Trophoblast cell (in vitro differentiated cells and primary cell): Measurements from ENCODE around the gene KIT.

Experiments
- DNase-seq, 2 donors: peaks; one replicate each; pipeline ENCODE4 v3.0.0-alpha.2; 2016
- H2AFZ ChIP-seq: 2 replicates; pipeline ENCODE4 v1.6.1; 2013; ENCODE audit warnings: low read length, moderate library complexity, mild to moderate bottlenecking; ENCODE audit not compliant: insufficient read depth, poor library complexity
- H2AK5ac ChIP-seq: 2 replicates; pipeline ENCODE4 v1.6.1; 2013; ENCODE audit warnings: mild to moderate bottlenecking, low read length
- H2BK120ac ChIP-seq: 2 replicates; pipeline ENCODE4 v1.6.1; 2013; ENCODE audit warnings: low read length, mild to moderate bottlenecking, moderate library complexity; ENCODE audit not compliant: insufficient read depth, poor library complexity
- H2BK12ac ChIP-seq: 2 replicates; pipeline ENCODE4 v1.6.1; 2013; ENCODE audit warnings: mild to moderate bottlenecking, low read length, moderate library complexity
- H2BK5ac ChIP-seq: 2 replicates; pipeline ENCODE4 v1.6.1; 2013; ENCODE audit warnings: low read length, low read depth, moderate library complexity, mild to moderate bottlenecking; ENCODE audit not compliant: poor library complexity
- H3K14ac ChIP-seq: 2 replicates; pipeline ENCODE4 v1.6.1; 2013; ENCODE audit warnings: mild to moderate bottlenecking, low read length
- H3K18ac ChIP-seq: 2 replicates; pipeline ENCODE4 v1.6.1; 2013; ENCODE audit warnings: mild to moderate bottlenecking, low read length
- H3K23ac ChIP-seq: 2 replicates; pipeline ENCODE4 v1.6.1; 2013; ENCODE audit warnings: low read length
- H3K27ac ChIP-seq: 2 replicates; pipeline ENCODE4 v1.5.1; 2013; ENCODE audit warnings: low read depth, mild to moderate bottlenecking, inconsistent platforms, low read length, moderate library complexity
- H3K27me3 ChIP-seq: 2 replicates; pipeline ENCODE4 v1.6.1; 2013; ENCODE audit warnings: inconsistent platforms, mild to moderate bottlenecking, low read length, moderate library complexity; ENCODE audit not compliant: insufficient read depth
- H3K36me3 ChIP-seq, 2 experiments: 1 replicate in 1 of 2; 2 replicates in 1 of 2; pipeline ENCODE4 v1.6.1; 2013; ENCODE audit warnings: low read length in 2 of 2, mild to moderate bottlenecking in 2 of 2, moderate library complexity in 1 of 2; ENCODE audit not compliant: insufficient read depth in 2 of 2, control insufficient read depth in 1 of 2
- H3K4ac ChIP-seq: 2 replicates; pipeline ENCODE4 v1.6.1; 2013; ENCODE audit warnings: low read depth, mild to moderate bottlenecking, low read length, moderate library complexity
- H3K4me1 ChIP-seq, 2 experiments: 1 replicate in 1 of 2; 2 replicates in 1 of 2; pipeline ENCODE4 v1.6.1; 2013; ENCODE audit warnings: low read length in 2 of 2, mild to moderate bottlenecking in 2 of 2, moderate library complexity in 1 of 2; ENCODE audit not compliant: insufficient read depth in 2 of 2, control insufficient read depth in 1 of 2
- H3K4me2 ChIP-seq: 2 replicates; pipeline ENCODE4 v1.6.1; 2013; ENCODE audit warnings: inconsistent platforms, mild to moderate bottlenecking, low read length, moderate library complexity
- H3K4me3 ChIP-seq: 2 replicates; pipeline ENCODE4 v1.5.1; 2013; ENCODE audit warnings: mild to moderate bottlenecking, low read depth, low read length, inconsistent platforms
- H3K79me1 ChIP-seq: one replicate; pipeline ENCODE4 v1.6.1; 2013; ENCODE audit warnings: low read length
- H3K79me2 ChIP-seq: 2 replicates; pipeline ENCODE4 v1.6.1; 2013; ENCODE audit warnings: low read length, mild to moderate bottlenecking; ENCODE audit not compliant: control insufficient read depth, insufficient read depth, poor library complexity
- H3K9ac ChIP-seq: 2 replicates; pipeline ENCODE4 v1.6.1; 2013; ENCODE audit warnings: mild to moderate bottlenecking, low read length
- H3K9me3 ChIP-seq: 2 replicates; pipeline ENCODE4 v1.6.1; 2013; ENCODE audit warnings: low read depth, mild to moderate bottlenecking, control low read depth, inconsistent platforms, low read length; ENCODE audit not compliant: insufficient read depth
- H4K12ac ChIP-seq: 2 replicates; pipeline ENCODE4 v1.6.1; 2013; ENCODE audit warnings: low read depth, mild to moderate bottlenecking, low read length, moderate library complexity
- H4K8ac ChIP-seq: 2 replicates; pipeline ENCODE4 v1.6.1; 2013; ENCODE audit warnings: low read depth, mild to moderate bottlenecking, low read length, moderate library complexity
- H4K91ac ChIP-seq: one replicate; pipeline ENCODE4 v1.6.1; 2013; ENCODE audit warnings: low read depth, mild to moderate bottlenecking, low read length, moderate library complexity
- WGBS: extraction: QIAGEN DNeasy Blood & Tissue Kit; methylation state at CpG from one replicate; pipeline ENCODE4 v1.1.7; 2013; ENCODE audit warnings: missing lambda C conversion rate; ENCODE audit not compliant: insufficient read length, insufficient coverage; ENCODE audit errors: extremely low coverage; 5-methylcytosine and 5-hydroxymethylcytosine counted together

KIT gene

DNA sequence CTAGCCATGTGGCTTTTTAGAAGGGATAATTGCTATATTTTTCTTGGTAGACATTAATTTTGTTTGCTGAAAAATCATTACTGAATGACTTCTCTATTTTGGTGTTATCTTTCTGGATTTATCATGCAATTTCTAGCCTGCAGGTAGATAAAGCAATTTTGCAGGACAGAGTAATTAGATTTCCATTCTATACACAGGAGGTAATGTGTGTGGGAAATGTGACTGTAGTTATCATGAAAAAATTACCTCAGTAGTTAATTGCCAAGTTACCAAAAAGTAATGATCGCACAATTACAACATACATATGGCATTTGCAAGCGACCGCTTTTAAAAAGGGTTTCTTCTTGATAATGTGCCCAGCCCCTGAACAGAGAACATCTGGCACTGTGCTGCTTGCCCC lies 66.1 kb downstream of the KIT start:
- Histone ChIP-seq H3K23ac (no peak overlapping the region), H3K4me3 (no peak overlapping the region), H3K79me1 (no peaks in the 10 kb centered on the region), H2AFZ (no peak overlapping the region), H3K4me2 (no peak overlapping the region), H4K12ac (no peak overlapping the region), H4K8ac (no peak overlapping the region), H3K9me3 (no peaks in the 10 kb centered on the region), H3K4me1 (no peaks in the 10 kb centered on the region), H3K79me2 (no peaks in the 10 kb centered on the region), H3K27ac (no peak overlapping the region), H3K36me3 (no peaks in the 10 kb centered on the region), H3K27me3 (no peaks in the 10 kb centered on the region), H2AK5ac (no peak overlapping the region), H2BK5ac (no peak overlapping the region), H4K91ac (no peak overlapping the region), H3K14ac (no peak overlapping the region), H3K9ac (no peak overlapping the region), H2BK12ac (no peak overlapping the region), H2BK120ac (no peak overlapping the region), H3K4ac (no peak overlapping the region), H3K18ac (no peak overlapping the region)
- no CpG with 5 or more reads among the region's 3 CpGs for WGBS
- no peak for DNase-seq

DNA sequence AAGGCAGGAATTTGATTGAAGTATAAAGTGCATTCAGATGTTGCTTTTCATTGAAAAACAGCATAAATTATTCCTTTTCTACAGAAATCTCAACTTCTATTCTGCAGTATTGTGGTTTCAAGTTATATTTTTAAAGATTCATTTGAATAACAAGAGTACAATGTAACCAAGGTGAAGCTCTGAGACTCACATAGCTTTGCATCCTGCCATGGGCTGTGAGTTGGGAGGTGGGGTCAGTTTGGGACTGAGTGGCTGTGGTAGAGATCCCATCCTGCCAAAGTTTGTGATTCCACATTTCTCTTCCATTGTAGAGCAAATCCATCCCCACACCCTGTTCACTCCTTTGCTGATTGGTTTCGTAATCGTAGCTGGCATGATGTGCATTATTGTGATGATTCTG lies 69.2 kb downstream of the KIT start:
- no peaks in the 10 kb centered on the region for H3K27me3 ChIP-seq
- no peak overlapping the region for H4K8ac ChIP-seq
- no peaks in the 10 kb centered on the region for H3K9me3 ChIP-seq
- H3K36me3 ChIP-seq = no peaks in the 10 kb centered on the region
- H2AFZ ChIP-seq = no peak overlapping the region
- no peak overlapping the region for H2BK120ac ChIP-seq
- WGBS = no CpG with 5 or more reads among the region's 2 CpGs
- H3K79me2 ChIP-seq = no peaks in the 10 kb centered on the region
- H4K12ac ChIP-seq = no peak overlapping the region
- H3K79me1 ChIP-seq = no peaks in the 10 kb centered on the region
- no peak overlapping the region for H3K23ac ChIP-seq
- H3K4me3 ChIP-seq = no peak overlapping the region
- no peak overlapping the region for H4K91ac ChIP-seq
- H3K27ac ChIP-seq = no peak overlapping the region
- no peak overlapping the region for H3K9ac ChIP-seq
- H3K4me1 ChIP-seq = no peaks in the 10 kb centered on the region
- H2AK5ac ChIP-seq = no peak overlapping the region
- H3K14ac ChIP-seq = no peak overlapping the region
- H3K4ac ChIP-seq = no peak overlapping the region
- no peak overlapping the region for H2BK12ac ChIP-seq
- no peak for DNase-seq
- no peak overlapping the region for H3K4me2 ChIP-seq
- no peak overlapping the region for H2BK5ac ChIP-seq
- no peak overlapping the region for H3K18ac ChIP-seq

DNA sequence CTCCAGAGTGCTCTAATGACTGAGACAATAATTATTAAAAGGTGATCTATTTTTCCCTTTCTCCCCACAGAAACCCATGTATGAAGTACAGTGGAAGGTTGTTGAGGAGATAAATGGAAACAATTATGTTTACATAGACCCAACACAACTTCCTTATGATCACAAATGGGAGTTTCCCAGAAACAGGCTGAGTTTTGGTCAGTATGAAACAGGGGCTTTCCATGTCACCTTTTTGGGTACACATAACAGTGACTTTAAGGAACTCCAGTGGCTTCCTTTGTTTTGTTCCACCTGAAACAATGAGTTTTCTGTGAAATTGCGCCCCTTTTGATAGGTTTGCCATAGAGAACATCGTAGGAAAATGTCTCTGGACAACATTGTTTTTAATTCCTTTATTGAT lies 69.6 kb downstream of the KIT start:
- no peaks in the 10 kb centered on the region for H3K79me1 ChIP-seq
- no peak overlapping the region for H3K9ac ChIP-seq
- no peak overlapping the region for H2BK12ac ChIP-seq
- no peak overlapping the region for H3K4me2 ChIP-seq
- H3K4me1 ChIP-seq = no peaks in the 10 kb centered on the region
- H3K23ac ChIP-seq = no peak overlapping the region
- no peaks in the 10 kb centered on the region for H3K79me2 ChIP-seq
- no peak overlapping the region for H2AK5ac ChIP-seq
- H3K36me3 ChIP-seq = no peaks in the 10 kb centered on the region
- H3K18ac ChIP-seq = no peak overlapping the region
- no peak overlapping the region for H2AFZ ChIP-seq
- H4K8ac ChIP-seq = no peak overlapping the region
- no peaks in the 10 kb centered on the region for H3K27me3 ChIP-seq
- no peak overlapping the region for H3K14ac ChIP-seq
- no peak overlapping the region for H4K12ac ChIP-seq
- H2BK120ac ChIP-seq = no peak overlapping the region
- no CpG with 5 or more reads among the region's 2 CpGs for WGBS
- H3K4ac ChIP-seq = no peak overlapping the region
- no peaks in the 10 kb centered on the region for H3K9me3 ChIP-seq
- no peak overlapping the region for H3K4me3 ChIP-seq
- H3K27ac ChIP-seq = no peak overlapping the region
- no peak overlapping the region for H2BK5ac ChIP-seq
- no peak overlapping the region for H4K91ac ChIP-seq
- DNase-seq = no peak

DNA sequence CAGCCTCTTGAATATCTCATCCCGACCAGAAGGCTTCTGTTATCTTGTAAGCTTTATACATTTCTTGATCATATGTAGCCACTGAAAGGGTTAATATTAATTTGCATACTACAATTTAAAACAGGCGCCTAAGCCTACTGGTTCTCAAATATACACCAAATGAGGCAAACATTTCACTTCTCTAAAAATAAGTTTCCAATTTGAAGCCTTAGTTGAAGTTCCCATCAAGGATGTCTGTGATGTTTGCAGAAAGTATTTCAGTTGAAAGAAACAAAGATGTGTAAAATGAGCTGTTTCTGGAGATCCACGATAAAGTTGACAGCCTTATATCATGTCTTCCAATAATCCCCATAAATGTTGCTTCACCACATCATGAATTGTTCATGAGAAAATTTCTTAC lies 70.6 kb downstream of the KIT start:
- Histone ChIP-seq H4K12ac (no peak overlapping the region), H3K79me2 (no peaks in the 10 kb centered on the region), H2BK12ac (no peak overlapping the region), H3K4me2 (no peak overlapping the region), H3K23ac (no peak overlapping the region), H3K27me3 (no peaks in the 10 kb centered on the region), H3K4ac (no peak overlapping the region), H2BK5ac (no peak overlapping the region), H3K14ac (no peak overlapping the region), H4K91ac (no peak overlapping the region), H3K79me1 (no peaks in the 10 kb centered on the region), H2AK5ac (no peak overlapping the region), H3K9ac (no peak overlapping the region), H3K18ac (no peak overlapping the region), H2AFZ (no peak overlapping the region), H3K27ac (no peak overlapping the region), H4K8ac (no peak overlapping the region), H3K4me1 (no peaks in the 10 kb centered on the region), H2BK120ac (no peak overlapping the region), H3K9me3 (no peaks in the 10 kb centered on the region), H3K4me3 (no peak overlapping the region), H3K36me3 (no peaks in the 10 kb centered on the region)
- DNase-seq = no peak
- no CpG with 5 or more reads among the region's 3 CpGs for WGBS
